Loucy (cell line): ENCODE data around the gene VPS35L.

ENCODE experiments used
- H2AFZ ChIP-seq: fragments of 200-600 bp; sonication (generic); 2 replicates; pipeline ENCODE4 v1.6.0; 2016; ENCODE audit warnings: antibody characterized with exemption, mild to moderate bottlenecking, low read length, moderate library complexity
- H3F3A ChIP-seq: fragments of 200-600 bp; 2 replicates; pipeline ENCODE4 v1.6.0; 2016; ENCODE audit warnings: antibody characterized with exemption, low read depth, mild to moderate bottlenecking
- H3K27me3 ChIP-seq: fragments of 200-600 bp; sonication (generic); 2 replicates; pipeline ENCODE4 v1.6.1; 2014; ENCODE audit warnings: low read length, mild to moderate bottlenecking; ENCODE audit not compliant: insufficient read depth, poor library complexity, severe bottlenecking
- H3K36me3 ChIP-seq: fragments of 200-600 bp; sonication (generic); 2 replicates; pipeline ENCODE4 v1.6.1; 2016; ENCODE audit warnings: low read length; ENCODE audit not compliant: insufficient read depth
- H3K4me1 ChIP-seq: fragments of 200-600 bp; sonication (generic); 2 replicates; pipeline ENCODE4 v1.5.1; 2014; ENCODE audit warnings: low read length, mild to moderate bottlenecking; ENCODE audit not compliant: insufficient read depth, poor library complexity, severe bottlenecking
- H3K4me2 ChIP-seq: fragments of 200-600 bp; sonication (generic); 2 replicates; pipeline ENCODE4 v1.6.0; 2014; ENCODE audit warnings: antibody characterized with exemption, low read length, low read depth, mild to moderate bottlenecking; ENCODE audit not compliant: poor library complexity, severe bottlenecking
- H3K4me3 ChIP-seq: fragments of 200-600 bp; sonication (generic); 2 replicates; pipeline ENCODE4 v1.5.1; 2014; ENCODE audit warnings: low read length, mild to moderate bottlenecking, mixed read lengths; ENCODE audit not compliant: poor library complexity, severe bottlenecking
- H3K79me2 ChIP-seq: fragments of 200-600 bp; sonication (generic); 2 replicates; pipeline ENCODE4 v1.6.1; 2014; ENCODE audit warnings: low read length; ENCODE audit not compliant: insufficient read depth
- H3K9ac ChIP-seq: fragments of 200-600 bp; sonication (generic); 2 replicates; pipeline ENCODE4 v1.6.0; 2014; ENCODE audit warnings: mild to moderate bottlenecking, low read depth, low read length, moderate library complexity; ENCODE audit not compliant: poor library complexity, severe bottlenecking
- H3K9me2 ChIP-seq: fragments of 200-600 bp; sonication (generic); replicated peaks from 2 replicates; pipeline ENCODE4 v1.6.1; 2016; ENCODE audit warnings: low read depth, low read length, mixed read lengths
- H3K9me3 ChIP-seq: fragments of 200-600 bp; sonication (generic); 2 replicates; pipeline ENCODE4 v1.6.1; 2014; ENCODE audit warnings: mild to moderate bottlenecking, antibody characterized with exemption, low read length, low read depth; ENCODE audit not compliant: insufficient read depth
- H4K20me1 ChIP-seq: fragments of 200-600 bp; sonication (generic); 2 replicates; pipeline ENCODE4 v1.6.0; 2014; ENCODE audit warnings: antibody characterized with exemption, low read length, mild to moderate bottlenecking; ENCODE audit not compliant: insufficient read depth, poor library complexity, severe bottlenecking
- EZH2phosphoT487 ChIP-seq: fragments of 200-600 bp; IDR thresholded peaks from 2 replicates; pipeline ENCODE4 v1.6.1; 2018; ENCODE audit warnings: antibody characterized with exemption, mild to moderate bottlenecking, moderate library complexity, borderline replicate concordance
- TF ChIP-seq, protein P1 (sequence below): fragments of 200-600 bp; sonication (generic); conservative IDR thresholded peaks from 2 replicates; pipeline ENCODE4 v1.5.1; 2014; ENCODE audit warnings: mild to moderate bottlenecking, antibody characterized with exemption, low read length

The VPS35L gene

DNA sequence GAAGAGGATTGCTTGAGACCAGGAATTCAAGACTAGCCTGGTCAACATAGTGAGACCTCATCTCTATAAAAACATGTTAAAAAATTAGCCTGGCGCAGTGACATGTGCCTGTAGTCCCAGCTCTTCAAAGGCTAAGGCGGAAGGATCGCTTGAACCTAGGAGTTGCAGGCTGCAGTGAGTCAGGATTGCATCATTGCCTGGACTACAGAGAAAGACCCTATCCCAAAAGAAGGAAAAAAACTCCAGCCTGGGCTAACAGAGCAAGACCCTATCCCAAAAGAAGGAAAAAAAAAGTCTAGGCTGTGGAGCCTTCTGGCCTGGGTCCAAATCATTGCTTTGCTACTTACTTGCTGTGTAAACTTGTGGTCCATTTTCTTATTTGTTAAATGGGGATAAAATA, 26.8 kb upstream of the VPS35L start:
- H3K4me1 ChIP-seq = peaks cover 37% of the 10 kb centered on the region
- no peak overlapping the region for H3K9ac ChIP-seq
- H3K4me2 ChIP-seq = peak overlapping the region; percentile 96

DNA sequence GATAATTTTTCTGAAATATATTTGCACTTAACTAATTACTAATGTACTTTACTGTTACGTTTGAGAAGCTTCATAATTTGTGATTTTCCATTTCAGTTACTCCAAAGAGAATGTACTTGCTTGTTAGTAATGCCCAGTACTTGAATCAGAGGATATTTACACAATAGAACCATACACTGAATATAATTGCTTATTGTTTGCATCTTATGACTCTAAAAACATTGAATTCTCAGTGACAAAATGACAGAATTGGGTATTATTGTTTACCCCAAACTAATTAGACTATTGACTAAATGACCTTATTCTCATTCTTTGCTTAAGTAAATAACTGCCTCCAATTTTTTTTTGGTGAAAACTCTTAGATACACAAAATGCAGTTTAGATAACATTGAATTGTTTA, 22.9 kb upstream of the VPS35L start:
- Histone ChIP-seq H4K20me1 (peaks cover 3% of the 10 kb centered on the region), H3K4me3 (no peak overlapping the region), H3K79me2 (peaks cover 15% of the 10 kb centered on the region), H3K36me3 (peaks cover 39% of the 10 kb centered on the region; the same call in 1 of the 2 replicates), H2AFZ (no peak overlapping the region), H3K4me2 (no peak overlapping the region), H3F3A (no peaks in the 10 kb centered on the region), H3K9me3 (no peaks in the 10 kb centered on the region), H3K4me1 (peaks cover 15% of the 10 kb centered on the region), H3K9ac (no peak overlapping the region), H3K9me2 (no peaks in the 10 kb centered on the region), H3K27me3 (no peaks in the 10 kb centered on the region)
- TF ChIP-seq, protein P1, sequence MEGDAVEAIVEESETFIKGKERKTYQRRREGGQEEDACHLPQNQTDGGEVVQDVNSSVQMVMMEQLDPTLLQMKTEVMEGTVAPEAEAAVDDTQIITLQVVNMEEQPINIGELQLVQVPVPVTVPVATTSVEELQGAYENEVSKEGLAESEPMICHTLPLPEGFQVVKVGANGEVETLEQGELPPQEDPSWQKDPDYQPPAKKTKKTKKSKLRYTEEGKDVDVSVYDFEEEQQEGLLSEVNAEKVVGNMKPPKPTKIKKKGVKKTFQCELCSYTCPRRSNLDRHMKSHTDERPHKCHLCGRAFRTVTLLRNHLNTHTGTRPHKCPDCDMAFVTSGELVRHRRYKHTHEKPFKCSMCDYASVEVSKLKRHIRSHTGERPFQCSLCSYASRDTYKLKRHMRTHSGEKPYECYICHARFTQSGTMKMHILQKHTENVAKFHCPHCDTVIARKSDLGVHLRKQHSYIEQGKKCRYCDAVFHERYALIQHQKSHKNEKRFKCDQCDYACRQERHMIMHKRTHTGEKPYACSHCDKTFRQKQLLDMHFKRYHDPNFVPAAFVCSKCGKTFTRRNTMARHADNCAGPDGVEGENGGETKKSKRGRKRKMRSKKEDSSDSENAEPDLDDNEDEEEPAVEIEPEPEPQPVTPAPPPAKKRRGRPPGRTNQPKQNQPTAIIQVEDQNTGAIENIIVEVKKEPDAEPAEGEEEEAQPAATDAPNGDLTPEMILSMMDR = no peak
- no peak for TF ChIP-seq EZH2phosphoT487

More for the DNA sequence above, 26.8 kb upstream of the VPS35L start:
- Histone ChIP-seq H3K27me3 (peaks cover 7% of the 10 kb centered on the region), H3K9me3 (no peaks in the 10 kb centered on the region), H2AFZ (no peak overlapping the region), H3K4me3 (no peak overlapping the region), H3K79me2 (peaks cover 50% of the 10 kb centered on the region), H3K36me3 (peaks cover 21% of the 10 kb centered on the region; the same call in 1 of the 2 replicates), H3K9me2 (no peaks in the 10 kb centered on the region), H3F3A (no peaks in the 10 kb centered on the region), H4K20me1 (peaks cover 7% of the 10 kb centered on the region)
- TF ChIP-seq EZH2phosphoT487 = no peak
- TF ChIP-seq, protein P1 = no peak

DNA sequence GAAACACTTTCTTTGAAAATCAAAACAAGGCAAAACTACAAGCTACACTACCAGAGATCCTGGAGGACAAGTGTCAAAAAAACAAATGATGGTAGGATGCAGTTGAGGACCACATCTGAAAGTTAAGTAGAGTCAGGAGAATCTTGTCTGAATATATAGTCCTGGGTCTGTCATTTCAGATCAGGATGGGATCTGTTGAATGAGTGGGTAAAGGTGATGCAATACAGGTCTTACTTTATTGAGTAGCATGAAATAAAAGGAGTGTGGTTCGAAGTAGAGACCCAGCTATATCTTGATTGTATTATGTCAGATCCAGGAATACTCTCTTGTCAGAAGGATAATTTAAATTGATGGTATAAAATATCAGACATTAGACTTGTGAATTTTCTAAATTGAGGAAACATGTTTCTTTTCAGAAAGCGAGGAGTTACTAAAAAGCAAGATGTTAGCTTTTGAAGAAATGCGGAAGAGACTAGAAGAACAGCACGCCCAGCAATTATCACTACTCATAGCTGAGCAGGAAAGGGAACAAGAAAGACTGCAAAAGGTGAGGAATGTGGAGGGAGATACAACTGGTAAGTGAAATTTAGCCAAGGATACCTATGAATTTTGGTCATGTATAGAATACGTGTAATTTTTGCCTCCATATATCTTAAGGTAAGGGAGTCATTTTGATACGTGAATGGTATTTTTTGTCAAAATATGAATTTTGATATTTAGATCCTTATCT, 15.1 kb upstream of the VPS35L start:
- H3K4me1 ChIP-seq = no peaks in the 10 kb centered on the region
- no peak overlapping the region for H3K9ac ChIP-seq
- H3K36me3 ChIP-seq = peaks cover 71% of the 10 kb centered on the region; the same call in 1 of the 2 replicates
- H3K4me2 ChIP-seq = no peak overlapping the region
- no peaks in the 10 kb centered on the region for H3K27me3 ChIP-seq
- no peaks in the 10 kb centered on the region for H3K79me2 ChIP-seq
- no peaks in the 10 kb centered on the region for H4K20me1 ChIP-seq
- no peak overlapping the region for H2AFZ ChIP-seq
- no peaks in the 10 kb centered on the region for H3F3A ChIP-seq
- no peak for TF ChIP-seq EZH2phosphoT487
- TF ChIP-seq, protein P1 = no peak
- H3K4me3 ChIP-seq = no peak overlapping the region
- H3K9me2 ChIP-seq = no peaks in the 10 kb centered on the region
- H3K9me3 ChIP-seq = no peaks in the 10 kb centered on the region; the same call in 1 of the 2 replicates
